HFFc6 (cell line): ENCODE measurements around the gene SLC6A7. TPM values are rescaled to one million over a fixed set of nuclear protein-coding genes. Genes with fewer than 3 reads are reported as not detected.

ENCODE experiments used
- DNase-seq: peaks from one replicate; pipeline ENCODE4 v3.0.0-alpha.2; 2018
- H3K27ac Mint-ChIP-seq: 2 replicates; pipeline ENCODE4 v1.8.0; 2020; ENCODE audit warnings: mild to moderate bottlenecking, mixed read lengths
- H3K27me3 Mint-ChIP-seq: 2 replicates; pipeline ENCODE4 v1.8.0; 2021; ENCODE audit warnings: mild to moderate bottlenecking, moderate library complexity, mixed read lengths; ENCODE audit not compliant: insufficient read depth
- H3K36me3 Mint-ChIP-seq: 2 replicates; pipeline ENCODE4 v1.8.0; 2021; ENCODE audit warnings: low read depth, mixed read lengths
- H3K4me1 Mint-ChIP-seq: 2 replicates; pipeline ENCODE4 v1.8.0; 2020; ENCODE audit warnings: low read depth, mixed read lengths
- H3K4me3 Mint-ChIP-seq: 2 replicates; pipeline ENCODE4 v1.8.0; 2020; ENCODE audit warnings: mild to moderate bottlenecking, moderate library complexity, mixed read lengths
- H3K9me3 Mint-ChIP-seq: 2 replicates; pipeline ENCODE4 v1.8.0; 2020; ENCODE audit warnings: mild to moderate bottlenecking, mixed read lengths
- CTCF ChIP-seq: fragments of 200-600 bp; sonication (generic); IDR thresholded peaks from 2 replicates; pipeline ENCODE4 v1.5.0; 2021; ENCODE audit warnings: antibody characterized with exemption, mild to moderate bottlenecking
- total RNA-seq, 6 experiments: library from RNA; stranded (reverse); fragmentation: NEBNext Ultra II Directional; extraction: Animal tissue kit (Norgen Biotek cat#: 25700); gene quantifications; 2 replicates in 1 of 6; 3 replicates in 5 of 6; pipeline ENCODE4 v1.2.3, GENCODE V29; 2021

The SLC6A7 gene
- total RNA-seq, 6 experiments from 2014 or later = not detected

GRCh38 chr5:150242251-150242894 is 52.5 kb downstream of the SLC6A7 start:
- Mint-ChIP-seq H3K4me1 (peaks cover 6% of the 10 kb centered on the region), H3K36me3 (no peaks in the 10 kb centered on the region), H3K9me3 (no peaks in the 10 kb centered on the region), H3K27ac (no peak overlapping the region), H3K27me3 (peaks cover 19% of the 10 kb centered on the region), H3K4me3 (no peak overlapping the region)
- DNase-seq = no peak
- TF ChIP-seq CTCF = no peak

GRCh38 chr5:150243590-150243989 is 53.7 kb downstream of the SLC6A7 start:
- H3K27me3 Mint-ChIP-seq = peaks cover 19% of the 10 kb centered on the region
- no peak for DNase-seq
- H3K4me1 Mint-ChIP-seq = peaks cover 6% of the 10 kb centered on the region
- no peak overlapping the region for H3K27ac Mint-ChIP-seq
- TF ChIP-seq CTCF = no peak
- no peak overlapping the region for H3K4me3 Mint-ChIP-seq
- no peaks in the 10 kb centered on the region for H3K9me3 Mint-ChIP-seq
- H3K36me3 Mint-ChIP-seq = no peaks in the 10 kb centered on the region

- TF ChIP-seq CTCF = no peak
- Mint-ChIP-seq H3K9me3 (no peaks in the 10 kb centered on the region), H3K27ac (no peak overlapping the region), H3K36me3 (no peaks in the 10 kb centered on the region), H3K4me1 (peaks cover 6% of the 10 kb centered on the region), H3K27me3 (peaks cover 19% of the 10 kb centered on the region), H3K4me3 (no peak overlapping the region)
- DNase-seq = no peak
Observed at GRCh38 chr5:150244209-150244608, 54.3 kb downstream of the SLC6A7 start.

- no peak overlapping the region for H3K27ac Mint-ChIP-seq
- no peaks in the 10 kb centered on the region for H3K36me3 Mint-ChIP-seq
- peaks cover 18% of the 10 kb centered on the region for H3K27me3 Mint-ChIP-seq
- H3K4me3 Mint-ChIP-seq = no peak overlapping the region
- TF ChIP-seq CTCF = no peak
- no peaks in the 10 kb centered on the region for H3K9me3 Mint-ChIP-seq
- DNase-seq = no peak
- peaks cover 6% of the 10 kb centered on the region for H3K4me1 Mint-ChIP-seq
Observed at GRCh38 chr5:150245111-150245789, 55.4 kb downstream of the SLC6A7 start.

- no peak for TF ChIP-seq CTCF
- H3K9me3 Mint-ChIP-seq = no peaks in the 10 kb centered on the region
- no peak for DNase-seq
- H3K27ac Mint-ChIP-seq = no peak overlapping the region
- H3K4me3 Mint-ChIP-seq = no peak overlapping the region
- no peaks in the 10 kb centered on the region for H3K36me3 Mint-ChIP-seq
- H3K27me3 Mint-ChIP-seq = peaks cover 14% of the 10 kb centered on the region
- peaks cover 6% of the 10 kb centered on the region for H3K4me1 Mint-ChIP-seq
Observed at GRCh38 chr5:150245808-150246207, 55.9 kb downstream of the SLC6A7 start.
